ENCODE measurements around the gene CAMSAP3. TPM values are rescaled to one million over a fixed set of nuclear protein-coding genes. Genes with fewer than 3 reads are reported as not detected.

CAMSAP3 gene
- total and polyA plus RNA-seq, 2 donors from 2014 or later = 18.5 to 19.3 TPM

- Histone ChIP-seq H3K9me3 (ENCODE audit: control insufficient read depth in 2 of 3, insufficient read depth in 1 of 3, low read length in 3 of 3) (no peaks in the 10 kb centered on the region), H3K36me3 (ENCODE audit: control insufficient read depth in 2 of 3, insufficient read depth in 3 of 3, low read length in 3 of 3) (peaks cover 0 to under 1% (median under 1%) of the 10 kb centered on the region in 3 donors), H3K9ac (ENCODE audit: low read length in 3 of 3) (peak overlapping the region in 1 of 3 donors; percentile 22), H3K27ac (ENCODE audit: low read depth in 2 of 2, low read length in 2 of 2) (no peak overlapping the region), H3K27me3 (ENCODE audit: control insufficient read depth, insufficient read depth, low read length) (no peaks in the 10 kb centered on the region), H3K4me1 (ENCODE audit: control insufficient read depth in 2 of 3, insufficient read depth in 2 of 3, low read depth in 1 of 3, low read length in 3 of 3) (no peaks in the 10 kb centered on the region), H3K4me3 (ENCODE audit: low read length in 3 of 3) (peak overlapping the region; percentile 34 to 50 (median 42))
- TF ChIP-seq CTCF (IDR thresholded peaks at IDR 0.05; ENCODE audit: borderline replicate concordance, extremely low read depth, insufficient read depth) = no peak
- DNase-seq (peak; percentile 92 to 98 (median 96)), FAIRE-seq (no peak)
- intact Hi-C loops (cut with DNase I) = no loop called here
Observed at GRCh38 chr19:7550987-7551761, 44.5 kb upstream of the CAMSAP3 start.

- FAIRE-seq = no peak
- no peak overlapping the region for H3K4me3 ChIP-seq (ENCODE audit: low read length in 3 of 3)
- H3K36me3 ChIP-seq (ENCODE audit: control insufficient read depth in 2 of 3, insufficient read depth in 3 of 3, low read length in 3 of 3) = peaks cover 2 to 13% (median 8%) of the 10 kb centered on the region in 3 donors
- no peak for DNase-seq
- peaks cover 0 to under 1% (median 0%) of the 10 kb centered on the region in 3 donors for H3K9me3 ChIP-seq (ENCODE audit: control insufficient read depth in 2 of 3, insufficient read depth in 1 of 3, low read length in 3 of 3)
- intact Hi-C loops (cut with DNase I) = no loop called here
- H3K27me3 ChIP-seq (ENCODE audit: control insufficient read depth, insufficient read depth, low read length) = no peaks in the 10 kb centered on the region
- no peak overlapping the region for H3K27ac ChIP-seq (ENCODE audit: low read depth in 2 of 2, low read length in 2 of 2)
- no peak overlapping the region for H3K9ac ChIP-seq (ENCODE audit: low read length in 3 of 3)
- no peak for TF ChIP-seq CTCF (IDR thresholded peaks at IDR 0.05; ENCODE audit: borderline replicate concordance, extremely low read depth, insufficient read depth)
- H3K4me1 ChIP-seq (ENCODE audit: control insufficient read depth in 2 of 3, insufficient read depth in 2 of 3, low read depth in 1 of 3, low read length in 3 of 3) = no peaks in the 10 kb centered on the region
Observed at GRCh38 chr19:7552781-7553180, 42.9 kb upstream of the CAMSAP3 start.

- no peak for FAIRE-seq
- no peak for DNase-seq
- H3K9me3 ChIP-seq (ENCODE audit: control insufficient read depth in 2 of 3, insufficient read depth in 1 of 3, low read length in 3 of 3) = peaks cover 0 to 2% (median 0%) of the 10 kb centered on the region in 3 donors
Observed at GRCh38 chr19:7554565-7554964, 41.1 kb upstream of the CAMSAP3 start.

More at GRCh38 chr19:7554565-7554964, 41.1 kb upstream of the CAMSAP3 start:
- intact Hi-C loops (cut with DNase I) = no loop called here
- TF ChIP-seq CTCF (IDR thresholded peaks at IDR 0.05; ENCODE audit: borderline replicate concordance, extremely low read depth, insufficient read depth) = no peak
- H3K9ac ChIP-seq (ENCODE audit: low read length in 3 of 3) = no peak overlapping the region
- no peak overlapping the region for H3K4me3 ChIP-seq (ENCODE audit: low read length in 3 of 3)
- no peaks in the 10 kb centered on the region for H3K27me3 ChIP-seq (ENCODE audit: control insufficient read depth, insufficient read depth, low read length)
- H3K4me1 ChIP-seq (ENCODE audit: control insufficient read depth in 2 of 3, insufficient read depth in 2 of 3, low read depth in 1 of 3, low read length in 3 of 3) = no peaks in the 10 kb centered on the region
- H3K27ac ChIP-seq (ENCODE audit: low read depth in 2 of 2, low read length in 2 of 2) = no peak overlapping the region
- H3K36me3 ChIP-seq (ENCODE audit: control insufficient read depth in 2 of 3, insufficient read depth in 3 of 3, low read length in 3 of 3) = peaks cover 4 to 22% (median 16%) of the 10 kb centered on the region in 3 donors
